Aorta (tissue), 5 donors: ENCODE measurements around the gene ELAPOR2. TPM values are rescaled to one million over a fixed set of nuclear protein-coding genes. Genes with fewer than 3 reads are reported as not detected.

Experiments used
- ATAC-seq: fragments of 200-7000 bp; cut with Tn5 transposase; one replicate; pipeline ENCODE4 v1.9.1; 2022; ENCODE audit warnings: moderate library complexity; ENCODE audit not compliant: low FRiP score
- DNase-seq, 2 donors: peaks; one replicate each; pipeline ENCODE4 v3.0.0-alpha.2; 2020
- H3K27ac ChIP-seq, 2 donors: one replicate each; pipeline ENCODE4 v1.5.1; 2013; ENCODE audit warnings: low read length in 2 of 2, mild to moderate bottlenecking in 2 of 2, moderate library complexity in 2 of 2, control low read depth in 1 of 2, inconsistent platforms in 1 of 2, low read depth in 1 of 2
- H3K27me3 ChIP-seq, 2 donors: one replicate each; pipeline ENCODE4 v1.6.1; 2013; ENCODE audit warnings: control low read depth in 1 of 2, low read length in 1 of 2, mild to moderate bottlenecking in 1 of 2, moderate library complexity in 1 of 2; ENCODE audit not compliant: insufficient read depth in 2 of 2, control insufficient read depth in 1 of 2
- H3K36me3 ChIP-seq, 2 donors: one replicate each; pipeline ENCODE4 v1.6.1; 2013; ENCODE audit warnings: control low read depth in 1 of 2, low read length in 1 of 2, mild to moderate bottlenecking in 1 of 2; ENCODE audit not compliant: insufficient read depth in 2 of 2, control insufficient read depth in 1 of 2
- H3K4me1 ChIP-seq, 2 donors: one replicate each; pipeline ENCODE4 v1.6.1; 2013; ENCODE audit warnings: low read length in 2 of 2, control low read depth in 1 of 2, mild to moderate bottlenecking in 1 of 2, moderate library complexity in 1 of 2; ENCODE audit not compliant: insufficient read depth in 2 of 2, control insufficient read depth in 1 of 2
- H3K4me3 ChIP-seq, 2 donors: one replicate each; pipeline ENCODE4 v1.5.1; 2013; ENCODE audit warnings: low read length in 2 of 2, control low read depth in 1 of 2, mild to moderate bottlenecking in 1 of 2
- H3K9me3 ChIP-seq: one replicate; pipeline ENCODE4 v1.6.1; 2013; ENCODE audit warnings: mild to moderate bottlenecking, low read length; ENCODE audit not compliant: control insufficient read depth
- WGBS, 2 donors: extraction: QIAGEN DNeasy Blood & Tissue Kit; methylation state at CpG; one replicate each; pipeline ENCODE4 v1.1.7; 2013; 5-methylcytosine and 5-hydroxymethylcytosine counted together
- intact Hi-C, 2 donors: fragments of 100-400 bp; cut with DNase I; formaldehyde crosslinking; loops; one replicate each; pipeline versions ENCODE4 v1.14.2 to v1.15.0; 2022
- polyA plus RNA-seq, 2 donors: library from polyadenylated mRNA; stranded (reverse); fragments of 200-250 nt; gene quantifications; one replicate each; pipeline ENCODE4 v1.2.3, GENCODE V29; 2013
- total RNA-seq, 2 donors: library from RNA; stranded (reverse); fragmentation: NEBNext Ultra II Directional; extraction: Animal tissue kit (Norgen Biotek cat#: 25700); gene quantifications; one replicate each; pipeline ENCODE4 v1.2.1, GENCODE V29; 2021
- donor health status: healthy with polysubstance abuse.
- donor health status: Bipolar disorder and iron deficiency.
- donor health status: DM: no; HTN: no; CAD: no.
- donor health status: DM: no; HTN: no; CAD: no.
- donor health status: DM: yes; HTN: yes; CAD: no.

The ELAPOR2 gene
- total and polyA plus RNA-seq, 4 donors = 2.7 to 23.7 (median 10.4) TPM

DNA sequence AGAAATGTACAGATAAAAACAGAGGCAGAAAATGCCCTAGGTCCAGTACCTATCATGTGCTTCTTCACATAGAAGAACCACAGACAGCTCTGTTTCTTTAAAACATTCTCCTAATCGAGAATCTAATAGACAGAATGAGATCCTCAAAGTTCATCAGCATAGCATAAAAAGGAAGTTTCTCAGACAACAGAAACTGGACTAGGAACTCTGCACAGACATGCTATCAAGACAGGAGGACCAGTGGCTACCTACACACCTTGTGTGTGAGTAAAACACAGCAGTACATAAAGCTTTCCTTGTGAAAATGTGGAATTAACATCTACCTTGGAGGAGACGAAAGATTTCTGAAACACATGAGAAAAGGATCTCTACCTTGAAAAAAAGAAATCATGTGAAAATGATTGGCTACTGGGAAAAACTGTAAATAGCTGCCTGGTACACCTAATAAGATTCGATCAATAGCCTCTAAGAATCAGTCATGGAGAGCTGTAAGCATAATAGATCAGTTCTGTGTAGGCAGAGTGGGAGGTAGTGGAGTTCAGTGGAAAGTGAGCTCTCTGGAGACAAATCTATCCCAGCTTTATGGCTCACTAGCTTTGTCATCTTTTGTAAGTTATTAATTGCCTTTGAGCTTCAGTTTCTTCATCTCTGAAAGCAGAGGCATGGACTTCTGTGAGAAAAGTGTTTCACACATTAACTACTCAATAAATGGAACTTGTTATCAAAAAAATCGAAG lies 26.7 kb downstream of the ELAPOR2 start:
- Histone ChIP-seq H3K9me3 (peaks cover 2% of the 10 kb centered on the region), H3K27ac (no peak overlapping the region), H3K4me1 (no peaks in the 10 kb centered on the region), H3K27me3 (no peaks in the 10 kb centered on the region), H3K36me3 (no peaks in the 10 kb centered on the region), H3K4me3 (no peak overlapping the region)
- intact Hi-C loops = no loop called here
- no peak for ATAC-seq
- WGBS, 2 donors = 72 to 77% methylated on average over 4 of the region's 4 CpGs
- no peak for DNase-seq

DNA sequence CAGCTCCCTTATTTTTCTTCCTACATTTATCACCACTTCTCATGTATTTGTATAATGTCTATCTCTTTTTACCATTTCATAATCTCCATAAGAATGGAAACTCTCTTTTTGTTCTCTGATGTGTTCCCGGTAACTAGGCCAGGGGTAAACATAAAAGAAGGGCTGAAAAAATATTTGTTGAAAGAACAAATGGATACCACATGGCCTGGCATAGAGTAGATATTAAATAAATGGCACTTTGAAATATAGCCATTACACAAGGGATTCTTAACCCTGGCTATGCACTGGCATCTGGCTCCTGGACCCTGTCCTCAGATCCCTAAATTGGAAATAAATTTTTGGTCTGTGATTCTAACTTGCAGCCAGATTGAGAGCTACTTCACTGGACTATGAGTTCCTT lies 30.4 kb downstream of the ELAPOR2 start:
- Histone ChIP-seq H3K27me3 (no peaks in the 10 kb centered on the region), H3K36me3 (no peaks in the 10 kb centered on the region), H3K4me1 (no peaks in the 10 kb centered on the region), H3K4me3 (no peak overlapping the region), H3K27ac (no peak overlapping the region), H3K9me3 (no peaks in the 10 kb centered on the region)
- DNase-seq (no peak), ATAC-seq (no peak)
- WGBS, 2 donors = 9 to 16% methylated on average over 1 of the region's 1 CpG
- intact Hi-C loops = no loop called here

DNA sequence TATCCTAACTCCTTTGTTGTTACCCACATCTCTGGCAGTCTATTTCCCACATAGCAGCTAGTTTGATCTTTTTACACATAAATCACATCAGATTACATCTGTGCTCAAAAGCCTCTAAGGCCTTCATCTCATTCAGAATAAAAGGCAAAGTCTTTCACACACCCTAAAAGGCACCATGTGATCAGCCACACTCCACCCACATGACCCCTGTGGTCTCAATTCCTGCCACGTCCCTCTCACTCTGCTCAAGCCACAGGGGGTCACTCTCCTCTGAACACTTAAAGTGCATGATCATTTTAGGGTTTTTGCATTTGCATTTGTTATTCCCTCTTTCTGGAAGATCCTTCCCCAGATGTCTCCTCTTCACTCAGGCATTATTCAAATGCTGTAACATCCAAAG lies 30.8 kb downstream of the ELAPOR2 start:
- WGBS, 2 donors = 35 to 50% methylated on average over 1 of the region's 1 CpG
- ATAC-seq = no peak

DNA sequence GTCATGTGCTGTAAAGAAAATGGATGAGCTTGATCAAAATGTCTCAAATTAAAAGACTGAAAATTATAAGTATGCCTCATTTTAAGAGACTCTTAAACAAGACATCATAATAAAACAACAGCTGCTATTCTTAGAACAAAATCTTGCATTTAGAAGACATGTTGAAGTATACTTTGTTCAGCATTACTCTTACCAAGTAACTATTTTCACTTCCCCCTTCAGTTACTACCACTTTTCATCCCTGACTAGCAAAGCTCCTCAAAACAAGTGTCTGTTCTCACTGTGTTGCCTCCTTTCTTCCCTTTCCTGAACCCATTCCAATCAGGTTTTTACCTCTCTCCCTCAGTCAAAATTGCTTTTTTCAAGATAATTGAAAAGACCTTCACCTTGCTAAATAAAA lies 31.6 kb downstream of the ELAPOR2 start:
- ATAC-seq (no peak), DNase-seq (no peak)
- Histone ChIP-seq H3K27ac (no peak overlapping the region), H3K4me1 (no peaks in the 10 kb centered on the region), H3K36me3 (no peaks in the 10 kb centered on the region), H3K9me3 (no peaks in the 10 kb centered on the region), H3K27me3 (no peaks in the 10 kb centered on the region), H3K4me3 (no peak overlapping the region)
- intact Hi-C loops = no loop called here

More for the DNA sequence above, 30.8 kb downstream of the ELAPOR2 start:
- Histone ChIP-seq H3K4me1 (no peaks in the 10 kb centered on the region), H3K36me3 (no peaks in the 10 kb centered on the region), H3K27ac (no peak overlapping the region), H3K27me3 (no peaks in the 10 kb centered on the region), H3K4me3 (no peak overlapping the region), H3K9me3 (no peaks in the 10 kb centered on the region)
- intact Hi-C loops = no loop called here
- no peak for DNase-seq

DNA sequence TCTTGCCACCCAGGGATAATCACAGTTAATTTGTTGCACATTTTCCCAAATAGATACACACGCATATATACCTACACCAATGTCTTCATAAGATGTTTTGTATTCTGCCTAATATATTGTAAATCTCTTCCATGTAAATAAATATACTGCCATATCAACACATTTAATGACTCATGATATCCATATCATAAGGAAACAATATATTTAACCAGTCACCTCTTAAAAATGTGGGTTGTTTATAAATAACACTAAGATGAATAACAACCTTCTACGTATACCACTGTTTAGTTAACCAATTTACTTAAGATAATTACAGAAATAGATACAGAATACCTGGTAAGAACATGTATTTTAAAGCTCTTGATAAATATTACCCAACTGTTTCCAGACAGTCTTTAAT lies 38.2 kb downstream of the ELAPOR2 start:
- Histone ChIP-seq H3K4me1 (no peaks in the 10 kb centered on the region), H3K27me3 (no peaks in the 10 kb centered on the region), H3K4me3 (no peak overlapping the region), H3K27ac (no peak overlapping the region), H3K36me3 (no peaks in the 10 kb centered on the region), H3K9me3 (no peaks in the 10 kb centered on the region)
- intact Hi-C loops = no loop called here
- DNase-seq = no peak
- no peak for ATAC-seq
- WGBS, 2 donors = 73 to 80% methylated on average over 2 of the region's 2 CpGs

DNA sequence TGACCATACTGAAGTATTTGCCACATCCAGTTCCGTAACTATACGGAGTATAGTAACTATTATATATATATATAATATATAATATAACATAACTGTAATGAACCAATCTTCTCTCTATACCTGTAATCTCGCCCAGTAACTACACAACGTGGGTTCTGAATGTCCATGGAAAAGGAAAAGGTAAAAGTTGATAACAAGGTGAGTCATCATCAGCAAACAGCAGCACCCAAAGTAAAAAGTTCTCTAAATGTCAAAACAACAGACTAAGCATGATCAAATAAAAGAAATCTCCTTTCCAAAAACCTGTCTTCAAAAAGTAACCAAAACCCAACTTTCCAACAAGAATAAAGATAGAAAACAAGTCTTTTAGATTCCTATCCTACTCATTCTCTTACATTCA lies 42.8 kb downstream of the ELAPOR2 start:
- Histone ChIP-seq H3K9me3 (no peaks in the 10 kb centered on the region), H3K27ac (no peak overlapping the region), H3K4me3 (no peak overlapping the region), H3K27me3 (no peaks in the 10 kb centered on the region), H3K4me1 (no peaks in the 10 kb centered on the region), H3K36me3 (no peaks in the 10 kb centered on the region)
- no peak for DNase-seq
- intact Hi-C loops = no loop called here
- ATAC-seq = no peak
- WGBS, 2 donors = 79 to 87% methylated on average over 4 of the region's 4 CpGs

DNA sequence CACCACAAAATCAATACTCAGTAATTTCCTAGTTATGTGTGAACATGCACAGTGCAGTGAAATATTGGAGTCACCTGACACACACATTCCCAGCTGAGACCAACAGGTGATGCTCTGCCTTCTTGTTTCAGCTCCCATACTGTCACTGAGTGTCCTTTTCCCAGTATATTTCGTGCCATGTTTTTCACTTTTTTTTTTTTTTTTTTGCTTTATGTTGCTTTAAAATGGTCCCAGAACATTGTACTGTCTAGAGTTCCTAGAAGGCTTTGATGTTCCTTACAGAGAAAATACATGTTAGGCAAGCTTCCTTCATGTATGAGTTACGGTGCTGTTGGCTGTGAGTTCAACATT lies 45.6 kb downstream of the ELAPOR2 start:
- WGBS, 2 donors = 66 to 76% methylated on average over 2 of the region's 2 CpGs
- Histone ChIP-seq H3K9me3 (no peaks in the 10 kb centered on the region), H3K4me1 (no peaks in the 10 kb centered on the region), H3K27me3 (no peaks in the 10 kb centered on the region), H3K4me3 (no peak overlapping the region), H3K36me3 (no peaks in the 10 kb centered on the region), H3K27ac (no peak overlapping the region)
- intact Hi-C loops = no loop called here
- ATAC-seq = no peak
- DNase-seq = no peak

DNA sequence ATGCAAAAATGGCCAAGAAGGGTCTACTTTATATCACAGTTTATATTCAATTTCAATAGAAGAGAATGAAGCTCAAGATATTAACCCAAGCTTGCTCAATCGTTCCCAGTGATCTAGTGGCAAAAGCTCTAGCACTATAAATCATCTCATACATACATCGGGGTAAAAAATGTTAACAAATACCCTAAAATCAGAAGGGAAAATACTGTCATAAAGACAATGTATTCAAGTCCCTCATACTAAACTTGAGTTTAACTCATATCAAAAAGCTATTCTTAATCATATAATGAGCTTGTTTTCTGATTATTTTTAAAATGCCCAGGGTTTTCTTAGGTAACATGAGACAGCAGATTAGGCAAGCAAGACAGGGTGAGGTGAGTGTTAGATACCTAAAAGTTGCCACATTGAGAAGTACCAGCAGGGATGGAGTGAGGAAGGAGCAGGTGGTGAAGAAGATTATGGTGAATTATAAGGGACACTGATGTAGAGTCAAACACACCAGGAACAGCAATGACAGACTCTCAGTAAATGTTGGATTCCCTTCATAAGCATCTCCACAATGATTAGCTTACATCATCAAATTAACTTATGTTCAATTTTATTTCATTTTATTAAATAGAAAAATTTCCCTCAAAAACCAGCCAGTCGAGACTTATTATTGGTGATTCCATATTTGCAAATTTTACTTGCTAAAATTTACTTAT lies 46.2 kb downstream of the ELAPOR2 start:
- Histone ChIP-seq H3K9me3 (no peaks in the 10 kb centered on the region), H3K4me1 (no peaks in the 10 kb centered on the region), H3K27ac (no peak overlapping the region), H3K4me3 (no peak overlapping the region), H3K27me3 (no peaks in the 10 kb centered on the region), H3K36me3 (no peaks in the 10 kb centered on the region)
- ATAC-seq = no peak
- DNase-seq = no peak
- WGBS, 2 donors = 72 to 75% methylated on average over 3 of the region's 3 CpGs
- intact Hi-C loops = no loop called here
